T-helper 2 cell treated with Interferon-gamma antibody and Interleukin-4, amounts not matched to agents 5 μg/mL and 100 μg/mL, for 36 hours (primary cell): ENCODE measurements around the gene MEI4.
"Not testable (repeated sequence)": the region's sequence is repeated elsewhere in the genome, so short reads cannot be mapped to it uniquely, and the experiment has no call there.

ENCODE experiments used
- DNase-seq: peaks from one replicate; pipeline ENCODE4 v3.0.0; 2021; ENCODE audit warnings: low spot score
- H3K27ac Mint-ChIP-seq: one replicate; pipeline ENCODE4 v1.8.0; 2021; ENCODE audit warnings: mild to moderate bottlenecking, mixed read lengths
- H3K27me3 Mint-ChIP-seq: one replicate; pipeline ENCODE4 v1.8.0; 2021; ENCODE audit warnings: low read depth, mixed read lengths
- H3K36me3 Mint-ChIP-seq: one replicate; pipeline ENCODE4 v1.8.0; 2021; ENCODE audit warnings: low read depth, mixed read lengths
- H3K4me1 Mint-ChIP-seq: one replicate; pipeline ENCODE4 v1.8.0; 2021; ENCODE audit warnings: low read depth, mixed read lengths
- H3K4me3 Mint-ChIP-seq: one replicate; pipeline ENCODE4 v1.8.0; 2022; ENCODE audit warnings: mild to moderate bottlenecking, moderate library complexity, mixed read lengths
- H3K9me3 Mint-ChIP-seq: one replicate; pipeline ENCODE4 v1.8.0; 2021; ENCODE audit warnings: mixed read lengths

The MEI4 gene

GRCh38 chr6:77736010-77736409 lies 83.2 kb downstream of the MEI4 start:
- H3K27ac Mint-ChIP-seq, DNase-seq, H3K4me1 Mint-ChIP-seq, H3K4me3 Mint-ChIP-seq, H3K36me3 Mint-ChIP-seq, H3K27me3 Mint-ChIP-seq: not testable (repeated sequence)
- peaks cover 22% of the 10 kb centered on the region for H3K9me3 Mint-ChIP-seq

- Mint-ChIP-seq H3K4me1 (no peaks in the 10 kb centered on the region), H3K4me3 (no peak overlapping the region), H3K9me3 (peaks cover 26% of the 10 kb centered on the region), H3K27ac (no peak overlapping the region), H3K27me3 (no peaks in the 10 kb centered on the region), H3K36me3 (no peaks in the 10 kb centered on the region)
- DNase-seq = no peak
These were observed 87.5 kb downstream of the MEI4 start for GRCh38 chr6:77740380-77740779.

- not testable (repeated sequence) for H3K27ac Mint-ChIP-seq, H3K4me3 Mint-ChIP-seq, H3K4me1 Mint-ChIP-seq, H3K27me3 Mint-ChIP-seq, H3K36me3 Mint-ChIP-seq, DNase-seq
- peaks cover 40% of the 10 kb centered on the region for H3K9me3 Mint-ChIP-seq
These were observed 99.3 kb downstream of the MEI4 start for GRCh38 chr6:77752156-77752555.

- peaks cover 9% of the 10 kb centered on the region for H3K9me3 Mint-ChIP-seq
- H3K27ac Mint-ChIP-seq = no peak overlapping the region
- no peaks in the 10 kb centered on the region for H3K36me3 Mint-ChIP-seq
- no peaks in the 10 kb centered on the region for H3K4me1 Mint-ChIP-seq
- DNase-seq = no peak
- H3K27me3 Mint-ChIP-seq = no peaks in the 10 kb centered on the region
- H3K4me3 Mint-ChIP-seq = no peak overlapping the region
These were observed 109.5 kb downstream of the MEI4 start for GRCh38 chr6:77762386-77762785.

- DNase-seq = no peak
- Mint-ChIP-seq H3K36me3 (no peaks in the 10 kb centered on the region), H3K27ac (no peak overlapping the region), H3K27me3 (no peaks in the 10 kb centered on the region), H3K4me3 (no peak overlapping the region), H3K9me3 (peaks cover 9% of the 10 kb centered on the region), H3K4me1 (no peaks in the 10 kb centered on the region)
These were observed 110.3 kb downstream of the MEI4 start for GRCh38 chr6:77763124-77763523.

DNA sequence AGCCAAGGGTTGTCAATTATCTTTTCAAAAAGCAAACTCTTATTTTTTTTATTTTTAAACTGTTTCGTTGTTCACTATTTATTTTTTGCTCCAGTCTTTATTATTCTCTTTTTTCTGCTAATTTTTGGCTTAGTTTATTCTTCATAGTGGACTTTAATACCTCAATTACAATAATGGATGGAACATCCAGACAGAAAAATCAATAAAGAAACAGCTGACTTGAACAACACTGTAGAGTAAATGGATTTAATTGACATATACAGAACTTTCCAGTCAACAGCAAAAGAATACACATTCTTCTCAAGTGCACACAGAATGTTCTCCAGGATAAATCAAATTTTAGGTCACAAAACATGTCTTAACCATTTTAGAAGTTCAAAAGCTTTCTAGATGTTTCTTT lies 111.5 kb downstream of the MEI4 start:
- H3K4me1 Mint-ChIP-seq = no peaks in the 10 kb centered on the region
- peaks cover 9% of the 10 kb centered on the region for H3K9me3 Mint-ChIP-seq
- no peaks in the 10 kb centered on the region for H3K27me3 Mint-ChIP-seq
- no peak overlapping the region for H3K4me3 Mint-ChIP-seq
- H3K36me3 Mint-ChIP-seq = no peaks in the 10 kb centered on the region
- H3K27ac Mint-ChIP-seq = no peak overlapping the region
- no peak for DNase-seq

GRCh38 chr6:77773157-77773822 lies 120.5 kb downstream of the MEI4 start:
- H3K27me3 Mint-ChIP-seq = no peaks in the 10 kb centered on the region
- no peaks in the 10 kb centered on the region for H3K36me3 Mint-ChIP-seq
- peaks cover 32% of the 10 kb centered on the region for H3K9me3 Mint-ChIP-seq
- DNase-seq = no peak
- no peak overlapping the region for H3K4me3 Mint-ChIP-seq
- H3K27ac Mint-ChIP-seq = no peak overlapping the region
- no peaks in the 10 kb centered on the region for H3K4me1 Mint-ChIP-seq

GRCh38 chr6:77774457-77774856 lies 121.6 kb downstream of the MEI4 start:
- no peaks in the 10 kb centered on the region for H3K4me1 Mint-ChIP-seq
- H3K27me3 Mint-ChIP-seq = no peaks in the 10 kb centered on the region
- no peak overlapping the region for H3K4me3 Mint-ChIP-seq
- H3K9me3 Mint-ChIP-seq = peaks cover 32% of the 10 kb centered on the region
- no peak for DNase-seq
- no peak overlapping the region for H3K27ac Mint-ChIP-seq
- no peaks in the 10 kb centered on the region for H3K36me3 Mint-ChIP-seq

DNA sequence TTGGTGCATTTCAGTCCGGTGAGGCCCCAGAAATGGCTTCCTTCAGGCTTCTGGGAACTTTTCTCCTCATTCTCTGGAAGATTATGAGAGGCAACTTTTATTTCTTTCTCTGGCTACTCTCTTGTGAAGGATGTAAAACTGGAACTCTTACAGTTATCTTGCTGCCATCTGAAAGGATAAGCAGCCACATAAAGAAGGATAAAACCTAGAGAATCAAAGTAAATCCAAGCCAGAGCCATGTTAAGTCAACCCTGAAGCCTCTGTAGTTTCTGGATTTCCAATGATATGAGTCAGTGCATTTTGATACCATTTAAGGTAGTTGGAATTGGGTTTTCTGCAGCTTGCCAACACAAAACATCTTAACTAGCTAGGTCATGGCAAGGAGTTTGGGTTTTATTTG lies 123.6 kb downstream of the MEI4 start:
- H3K4me1 Mint-ChIP-seq = no peaks in the 10 kb centered on the region
- no peak for DNase-seq
- H3K27ac Mint-ChIP-seq = no peak overlapping the region
- H3K36me3 Mint-ChIP-seq = no peaks in the 10 kb centered on the region
- no peak overlapping the region for H3K4me3 Mint-ChIP-seq
- peaks cover 33% of the 10 kb centered on the region for H3K9me3 Mint-ChIP-seq
- no peaks in the 10 kb centered on the region for H3K27me3 Mint-ChIP-seq

DNA sequence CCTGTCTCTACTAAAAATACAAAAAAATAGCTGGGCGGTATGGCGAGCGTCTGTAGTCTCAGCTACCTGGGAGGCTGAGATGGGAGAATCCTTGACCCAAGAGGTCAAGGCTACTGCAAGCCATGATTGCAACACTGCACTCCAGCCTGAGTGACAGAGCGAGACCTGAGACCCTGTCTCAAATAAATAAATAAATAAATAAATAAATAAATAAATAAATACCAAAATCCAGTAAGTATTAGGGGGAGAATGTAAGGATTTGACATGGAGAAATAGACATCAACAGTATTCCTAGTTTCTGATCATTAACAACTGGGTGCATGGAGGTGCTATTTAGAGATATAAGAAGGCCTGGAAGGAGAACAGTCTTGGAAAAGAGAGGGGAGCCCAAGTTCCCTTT lies 125.7 kb downstream of the MEI4 start:
- peaks cover 16% of the 10 kb centered on the region for H3K9me3 Mint-ChIP-seq
- no peak overlapping the region for H3K4me3 Mint-ChIP-seq
- no peak for DNase-seq
- no peak overlapping the region for H3K27ac Mint-ChIP-seq
- H3K36me3 Mint-ChIP-seq = no peaks in the 10 kb centered on the region
- H3K4me1 Mint-ChIP-seq = no peaks in the 10 kb centered on the region
- no peaks in the 10 kb centered on the region for H3K27me3 Mint-ChIP-seq

GRCh38 chr6:77786935-77787629 lies 134.2 kb downstream of the MEI4 start:
- H3K4me1 Mint-ChIP-seq = no peaks in the 10 kb centered on the region
- DNase-seq = no peak
- no peaks in the 10 kb centered on the region for H3K27me3 Mint-ChIP-seq
- no peak overlapping the region for H3K27ac Mint-ChIP-seq
- H3K4me3 Mint-ChIP-seq = no peak overlapping the region
- H3K36me3 Mint-ChIP-seq = no peaks in the 10 kb centered on the region
- H3K9me3 Mint-ChIP-seq = peaks cover 12% of the 10 kb centered on the region

DNA sequence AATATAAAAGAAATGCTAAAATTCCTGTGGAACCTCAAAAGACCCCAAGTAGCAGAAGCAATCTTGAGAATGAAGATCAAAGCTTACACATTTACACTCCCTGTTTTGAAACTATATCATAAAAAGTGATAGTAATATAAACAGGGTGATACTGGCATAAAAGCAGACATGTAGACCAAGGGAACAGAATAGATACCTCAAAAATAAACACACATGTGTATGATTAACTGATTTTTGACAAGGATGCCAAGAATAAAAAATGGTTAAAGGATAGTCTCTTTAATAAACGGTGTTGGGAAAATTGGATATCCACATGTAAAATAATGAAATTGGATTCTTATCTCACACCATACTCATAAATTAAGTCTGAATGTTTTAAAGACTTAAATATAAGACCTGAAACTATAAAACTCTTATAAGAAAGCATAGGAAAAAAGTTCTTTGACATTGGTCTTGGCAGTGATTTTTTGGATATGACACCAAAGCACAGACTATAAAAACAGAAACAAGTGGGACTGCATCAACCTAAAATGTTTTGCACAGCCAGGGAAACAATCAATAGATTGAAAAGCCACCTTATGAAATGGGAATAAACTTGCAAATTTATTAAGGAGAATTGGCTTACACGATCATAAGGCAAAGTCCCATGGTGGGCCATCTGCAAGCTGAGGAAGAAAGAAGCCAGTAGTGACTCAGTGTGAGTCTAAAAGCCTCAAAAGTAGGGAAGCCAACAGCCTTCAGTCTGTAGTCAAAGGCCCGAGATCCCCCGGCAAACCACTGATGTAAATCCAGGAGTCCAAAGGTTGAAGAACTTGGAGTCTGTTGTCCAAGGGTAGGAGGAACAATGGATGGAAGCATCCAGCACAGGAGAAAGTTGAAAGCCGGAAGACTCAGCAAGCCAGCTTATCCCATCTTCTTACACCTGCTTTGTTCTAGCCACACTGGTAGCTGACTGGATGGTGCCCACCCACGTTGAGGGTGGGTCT lies 144.3 kb downstream of the MEI4 start:
- Mint-ChIP-seq H3K4me1 (no peaks in the 10 kb centered on the region), H3K27me3 (no peaks in the 10 kb centered on the region), H3K4me3 (no peak overlapping the region), H3K9me3 (peaks cover 22% of the 10 kb centered on the region), H3K36me3 (no peaks in the 10 kb centered on the region), H3K27ac (no peak overlapping the region)
- no peak for DNase-seq

DNA sequence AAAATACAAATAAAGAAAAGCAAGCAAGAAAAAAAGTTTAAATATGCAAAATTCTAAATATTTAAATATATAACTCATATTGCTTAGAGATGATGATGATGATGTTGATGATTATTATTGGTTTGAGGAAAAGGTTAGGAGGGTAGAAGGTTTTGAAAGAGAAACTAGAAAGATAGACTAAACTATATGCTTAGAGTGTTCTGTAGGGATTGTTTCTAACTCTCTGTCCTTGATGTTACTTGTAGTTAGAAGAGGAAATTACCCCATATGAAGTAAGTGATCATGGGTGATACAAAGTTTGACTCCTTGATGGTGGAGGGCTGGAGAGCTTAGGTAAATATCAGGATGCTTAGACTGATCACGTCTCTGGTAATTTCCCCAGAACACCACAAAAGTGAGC lies 159.5 kb downstream of the MEI4 start:
- H3K9me3 Mint-ChIP-seq = peaks cover 13% of the 10 kb centered on the region
- DNase-seq = no peak
- no peak overlapping the region for H3K4me3 Mint-ChIP-seq
- no peaks in the 10 kb centered on the region for H3K4me1 Mint-ChIP-seq
- no peaks in the 10 kb centered on the region for H3K36me3 Mint-ChIP-seq
- no peaks in the 10 kb centered on the region for H3K27me3 Mint-ChIP-seq
- no peak overlapping the region for H3K27ac Mint-ChIP-seq

- DNase-seq = no peak
- no peak overlapping the region for H3K27ac Mint-ChIP-seq
- no peaks in the 10 kb centered on the region for H3K36me3 Mint-ChIP-seq
- peaks cover 12% of the 10 kb centered on the region for H3K9me3 Mint-ChIP-seq
- no peaks in the 10 kb centered on the region for H3K27me3 Mint-ChIP-seq
- no peak overlapping the region for H3K4me3 Mint-ChIP-seq
- H3K4me1 Mint-ChIP-seq = no peaks in the 10 kb centered on the region
These were observed 160.3 kb downstream of the MEI4 start for GRCh38 chr6:77813090-77813489.
